H1 (cell line): ENCODE measurements around the gene C18orf63. TPM values are rescaled to one million over a fixed set of nuclear protein-coding genes. Genes with fewer than 3 reads are reported as not detected.

Source experiments
- CBX8 ChIP-seq: fragments of 300-800, 300-1000 bp; sonication (generic); IDR thresholded peaks from 2 replicates; pipeline ENCODE4 v1.7.1; 2016; ENCODE audit warnings: low read depth, low read length, borderline replicate concordance
- CHD2 ChIP-seq: IDR thresholded peaks from 2 replicates; pipeline ENCODE4 v1.6.1; 2012; ENCODE audit warnings: low read length, improper control_type of control experiment
- HDAC6 ChIP-seq: IDR thresholded peaks from one replicate; pipeline ENCODE4 v1.7.1; 2012; ENCODE audit warnings: low read depth, mild to moderate bottlenecking, inconsistent platforms, low read length, moderate library complexity
- SUZ12 ChIP-seq: fragments of 200-600 bp; sonication (generic); IDR thresholded peaks from 2 replicates; pipeline ENCODE4 v1.6.1; 2012; ENCODE audit warnings: mild to moderate bottlenecking, inconsistent platforms, low read length, moderate library complexity, mixed read lengths
- TBP ChIP-seq: IDR thresholded peaks from 2 replicates; pipeline ENCODE4 v1.6.1; 2011; ENCODE audit warnings: low read depth, low read length, improper control_type of control experiment
- polyA plus RNA-seq, 7 experiments: library from polyadenylated mRNA; depleted of rRNA in 3 of 7; stranded (reverse) in 5 of 7; unstranded in 2 of 7; fragments of >200 nt in 5 of 7; fragments of 200-250 nt in 2 of 7; gene quantifications; 1 replicate in 5 of 7; 2 replicates in 1 of 7; 4 replicates in 1 of 7; pipeline versions ENCODE4 v1.2.1 to v1.2.3, GENCODE V29; 2011 to 2013; ENCODE audit warnings: missing spikeins in 2 of 7, mixed read lengths in 2 of 7
- total RNA-seq: library from RNA; stranded (reverse); fragmentation: NEBNext Ultra II Directional; extraction: Animal tissue kit (Norgen Biotek cat#: 25700); gene quantifications from 2 replicates; pipeline ENCODE4 v1.2.1, GENCODE V29; 2021
- TF ChIP-seq, protein P1 (sequence below): IDR thresholded peaks from 2 replicates; pipeline ENCODE4 v1.6.1; 2011; ENCODE audit warnings: low read length, improper control_type of control experiment
- TF ChIP-seq, protein P2 (sequence below): IDR thresholded peaks from 2 replicates; pipeline ENCODE4 v1.6.1; 2012; ENCODE audit warnings: inconsistent platforms

The C18orf63 gene
- total and polyA plus RNA-seq, 2 of the 8 experiments (the other 6 are each of a cell fraction or from before 2014, with no cell fraction given) = not detected

DNA sequence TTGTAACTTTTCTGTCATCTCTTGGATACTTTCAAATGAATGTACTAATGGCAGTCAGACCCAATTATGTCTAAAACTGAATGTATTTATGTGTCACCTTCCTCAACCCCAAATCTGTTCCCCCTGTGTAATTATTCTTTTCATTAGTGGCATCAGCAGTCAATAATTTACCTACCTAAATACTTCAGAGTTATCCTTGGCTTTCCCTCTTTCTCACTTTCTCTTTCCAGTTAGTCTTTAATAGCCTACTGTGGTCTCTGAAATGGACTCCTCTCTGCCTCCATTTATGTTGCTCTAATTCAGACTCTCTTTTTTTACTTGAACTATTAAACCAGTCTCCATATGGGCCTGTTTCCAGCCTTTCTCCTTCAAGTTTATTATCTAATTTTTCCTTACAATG lies 21.0 kb downstream of the C18orf63 start (continued):
- TF ChIP-seq SUZ12 = no peak
- no peak for TF ChIP-seq TBP
- TF ChIP-seq, protein P1, sequence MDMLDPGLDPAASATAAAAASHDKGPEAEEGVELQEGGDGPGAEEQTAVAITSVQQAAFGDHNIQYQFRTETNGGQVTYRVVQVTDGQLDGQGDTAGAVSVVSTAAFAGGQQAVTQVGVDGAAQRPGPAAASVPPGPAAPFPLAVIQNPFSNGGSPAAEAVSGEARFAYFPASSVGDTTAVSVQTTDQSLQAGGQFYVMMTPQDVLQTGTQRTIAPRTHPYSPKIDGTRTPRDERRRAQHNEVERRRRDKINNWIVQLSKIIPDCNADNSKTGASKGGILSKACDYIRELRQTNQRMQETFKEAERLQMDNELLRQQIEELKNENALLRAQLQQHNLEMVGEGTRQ = no peak
- TF ChIP-seq CBX8 = no peak
- TF ChIP-seq, protein P2, sequence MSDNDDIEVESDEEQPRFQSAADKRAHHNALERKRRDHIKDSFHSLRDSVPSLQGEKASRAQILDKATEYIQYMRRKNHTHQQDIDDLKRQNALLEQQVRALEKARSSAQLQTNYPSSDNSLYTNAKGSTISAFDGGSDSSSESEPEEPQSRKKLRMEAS = no peak
- TF ChIP-seq HDAC6 = no peak
- TF ChIP-seq CHD2 = no peak
- TF ChIP-seq, all 59 proteins: peak for 0
